Lower leg skin (tissue), 3 donors: ENCODE results near the gene INSYN2B.

Experiments
- CTCF ChIP-seq, 3 donors: fragments of 450-650 bp; IDR thresholded peaks; one replicate each; pipeline ENCODE4 v1.5.1; 2016; ENCODE audit warnings: antibody characterized with exemption in 3 of 3, mild to moderate bottlenecking in 3 of 3, moderate library complexity in 2 of 3
- POLR2A ChIP-seq, 2 donors: fragments of 450-650 bp; IDR thresholded peaks; one replicate each; pipeline ENCODE4 v1.6.1; 2016 to 2017; ENCODE audit warnings: antibody characterized with exemption in 2 of 2, mild to moderate bottlenecking in 1 of 2, moderate library complexity in 1 of 2

- TF ChIP-seq POLR2A (IDR thresholded peaks at IDR 0.05) (no peak), CTCF (IDR thresholded peaks at IDR 0.05) (no peak)
Observed at GRCh38 chr5:169893571-169893970, 86.7 kb downstream of the INSYN2B start.
